Sigmoid colon (tissue), 4 donors: ENCODE results near the gene DNAJC3.

Experiments
- CTCF ChIP-seq, 4 experiments: fragments of 450-650 bp in 3 of 4; fragments of 200-600 bp in 1 of 4; IDR thresholded peaks; one replicate each; pipeline ENCODE4 v1.5.1; 2016 to 2019; ENCODE audit warnings: antibody characterized with exemption in 4 of 4, mild to moderate bottlenecking in 3 of 4, moderate library complexity in 2 of 4
- EP300 ChIP-seq, 4 donors: sonication (generic); formaldehyde crosslinking; IDR thresholded peaks; one replicate each; pipeline ENCODE4 v1.6.1; 2017; ENCODE audit warnings: antibody characterized with exemption in 4 of 4
- POLR2A ChIP-seq, 2 donors: fragments of 450-650 bp; IDR thresholded peaks; one replicate each; pipeline ENCODE4 v1.6.1; 2016; ENCODE audit warnings: antibody characterized with exemption in 2 of 2, mild to moderate bottlenecking in 2 of 2, moderate library complexity in 2 of 2
- POLR2AphosphoS5 ChIP-seq, 4 donors: sonication (generic); formaldehyde crosslinking; IDR thresholded peaks; one replicate each; pipeline ENCODE4 v1.6.1; 2017; ENCODE audit warnings: antibody characterized with exemption in 4 of 4

GRCh38 chr13:95678967-95679366, 2.0 kb downstream of the DNAJC3 start:
- TF ChIP-seq CTCF (IDR thresholded peaks at IDR 0.05) (no peak), POLR2AphosphoS5 (IDR thresholded peaks at IDR 0.05) (no peak), POLR2A (IDR thresholded peaks at IDR 0.05) (no peak), EP300 (IDR thresholded peaks at IDR 0.05) (no peak)
